ENCODE measurements around the gene ARPC2.

Gene ARPC2

GRCh38 chr2:218226903-218227302 lies 9.9 kb downstream of the ARPC2 start:
- Histone ChIP-seq H3K9me3 (ENCODE audit: control insufficient read depth, insufficient read depth, low read length) (no peaks in the 10 kb centered on the region), H3K4me1 (ENCODE audit: insufficient read depth, low read length) (no peaks in the 10 kb centered on the region), H3K9ac (ENCODE audit: low read depth, low read length) (no peak overlapping the region), H3K36me3 (ENCODE audit: insufficient read depth, low read length) (peaks cover 35% of the 10 kb centered on the region)

- Histone ChIP-seq H3K36me3 (ENCODE audit: insufficient read depth, low read length) (peaks cover 39% of the 10 kb centered on the region), H3K4me1 (ENCODE audit: insufficient read depth, low read length) (no peaks in the 10 kb centered on the region), H3K9ac (ENCODE audit: low read depth, low read length) (no peak overlapping the region), H3K9me3 (ENCODE audit: control insufficient read depth, insufficient read depth, low read length) (no peaks in the 10 kb centered on the region)
These were observed 11.5 kb downstream of the ARPC2 start for GRCh38 chr2:218228366-218229090.

DNA sequence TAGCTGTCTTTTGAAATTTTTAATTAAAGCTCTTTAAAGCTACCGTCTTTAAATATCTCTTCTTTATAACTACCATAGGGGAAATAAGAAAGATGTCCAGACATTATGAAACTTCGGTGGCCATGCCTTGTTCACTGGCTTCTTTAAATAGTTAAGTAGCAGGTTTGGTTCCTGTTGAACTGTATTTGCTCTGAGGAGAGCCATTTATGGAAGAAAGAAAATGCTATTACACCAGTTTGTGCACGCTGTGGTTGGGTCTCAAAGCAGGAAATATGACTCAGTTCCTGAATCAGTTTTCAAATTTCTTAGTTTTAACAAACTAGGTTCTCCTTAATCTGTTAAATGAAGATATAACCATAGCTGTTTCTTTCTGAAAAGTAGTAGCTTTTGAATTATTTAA lies 12.2 kb downstream of the ARPC2 start:
- H3K4me1 ChIP-seq (ENCODE audit: insufficient read depth, low read length) = no peaks in the 10 kb centered on the region
- peaks cover 36% of the 10 kb centered on the region for H3K36me3 ChIP-seq (ENCODE audit: insufficient read depth, low read length)
- no peak overlapping the region for H3K9ac ChIP-seq (ENCODE audit: low read depth, low read length)

DNA sequence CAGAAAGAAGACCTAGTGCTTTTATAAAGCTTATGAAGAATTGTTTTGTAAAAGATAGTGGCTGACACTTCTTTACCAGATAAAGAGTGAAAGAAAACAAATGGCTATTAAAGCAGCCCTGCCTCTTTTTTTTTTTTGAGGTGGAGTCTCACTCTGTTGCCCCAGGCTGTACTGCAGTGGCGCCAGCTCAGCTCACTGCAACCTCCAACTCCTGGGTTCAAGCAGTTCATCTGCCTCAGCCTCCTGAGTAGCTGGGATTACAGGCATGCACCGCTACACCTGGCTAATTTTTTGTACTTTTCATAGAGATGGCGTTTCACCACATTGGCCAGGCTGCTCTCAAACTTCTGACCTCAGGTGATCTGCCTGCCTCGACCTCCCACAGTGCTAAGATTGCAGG lies 12.9 kb downstream of the ARPC2 start:
- Histone ChIP-seq H3K9ac (ENCODE audit: low read depth, low read length) (no peak overlapping the region), H3K4me1 (ENCODE audit: insufficient read depth, low read length) (no peaks in the 10 kb centered on the region), H3K9me3 (ENCODE audit: control insufficient read depth, insufficient read depth, low read length) (no peaks in the 10 kb centered on the region), H3K36me3 (ENCODE audit: insufficient read depth, low read length) (peaks cover 40% of the 10 kb centered on the region)

More for the DNA sequence above, 12.2 kb downstream of the ARPC2 start:
- H3K9me3 ChIP-seq (ENCODE audit: control insufficient read depth, insufficient read depth, low read length) = no peaks in the 10 kb centered on the region

- H3K36me3 ChIP-seq (ENCODE audit: insufficient read depth, low read length) = peaks cover 50% of the 10 kb centered on the region
- no peak overlapping the region for H3K9ac ChIP-seq (ENCODE audit: low read depth, low read length)
- no peaks in the 10 kb centered on the region for H3K9me3 ChIP-seq (ENCODE audit: control insufficient read depth, insufficient read depth, low read length)
- H3K4me1 ChIP-seq (ENCODE audit: insufficient read depth, low read length) = no peaks in the 10 kb centered on the region
These were observed 13.9 kb downstream of the ARPC2 start for GRCh38 chr2:218230882-218231281.

DNA sequence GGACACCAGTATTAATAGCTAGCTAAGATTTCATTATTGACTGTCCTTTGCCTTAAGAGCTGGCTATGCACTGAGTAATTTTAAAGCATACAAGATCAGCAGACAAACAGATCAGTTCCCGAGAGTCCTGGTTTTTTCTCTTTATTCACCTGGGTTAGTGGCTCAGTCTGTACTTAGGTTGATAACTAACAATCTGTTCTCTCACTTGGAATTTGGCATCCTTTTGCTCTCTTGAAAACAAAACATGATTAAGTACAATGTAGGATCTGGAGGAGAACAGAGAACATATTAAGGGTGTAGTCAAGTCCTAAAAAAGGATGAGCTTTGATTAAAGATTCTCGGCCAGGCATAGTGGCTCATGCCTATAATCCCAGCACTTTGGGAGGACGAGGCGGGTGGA lies 16.6 kb downstream of the ARPC2 start:
- Histone ChIP-seq H3K9me3 (ENCODE audit: control insufficient read depth, insufficient read depth, low read length) (no peaks in the 10 kb centered on the region), H3K36me3 (ENCODE audit: insufficient read depth, low read length) (peaks cover 48% of the 10 kb centered on the region), H3K4me1 (ENCODE audit: insufficient read depth, low read length) (no peaks in the 10 kb centered on the region), H3K9ac (ENCODE audit: low read depth, low read length) (no peak overlapping the region)

GRCh38 chr2:218234521-218234920 lies 17.5 kb downstream of the ARPC2 start:
- H3K36me3 ChIP-seq (ENCODE audit: insufficient read depth, low read length) = peaks cover 53% of the 10 kb centered on the region
- no peaks in the 10 kb centered on the region for H3K9me3 ChIP-seq (ENCODE audit: control insufficient read depth, insufficient read depth, low read length)

DNA sequence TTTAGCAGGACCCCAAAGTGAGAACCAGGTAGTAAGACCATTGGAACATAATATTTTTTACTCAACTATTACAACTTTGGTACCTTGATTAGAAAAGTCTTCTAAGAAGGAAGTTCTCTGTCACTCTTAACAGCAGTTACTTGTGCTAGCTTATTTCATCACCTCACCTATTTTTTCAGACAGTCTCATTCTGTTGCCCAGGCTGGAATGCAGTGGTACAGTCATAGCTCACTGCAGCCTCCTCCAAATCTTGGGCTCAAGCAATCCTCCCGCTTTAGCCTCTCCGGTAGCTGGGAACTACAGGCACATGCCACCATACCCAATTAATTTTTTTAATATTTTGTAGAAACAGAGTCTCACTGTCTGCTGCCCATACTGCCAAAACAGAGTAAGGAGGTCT lies 18.0 kb downstream of the ARPC2 start:
- H3K9ac ChIP-seq (ENCODE audit: low read depth, low read length) = no peak overlapping the region
- H3K4me1 ChIP-seq (ENCODE audit: insufficient read depth, low read length) = no peaks in the 10 kb centered on the region
- peaks cover 49% of the 10 kb centered on the region for H3K36me3 ChIP-seq (ENCODE audit: insufficient read depth, low read length)
- no peaks in the 10 kb centered on the region for H3K9me3 ChIP-seq (ENCODE audit: control insufficient read depth, insufficient read depth, low read length)

More at GRCh38 chr2:218234521-218234920, 17.5 kb downstream of the ARPC2 start:
- no peaks in the 10 kb centered on the region for H3K4me1 ChIP-seq (ENCODE audit: insufficient read depth, low read length)
- H3K9ac ChIP-seq (ENCODE audit: low read depth, low read length) = no peak overlapping the region

GRCh38 chr2:218236829-218237228 lies 19.8 kb downstream of the ARPC2 start:
- H3K36me3 ChIP-seq (ENCODE audit: insufficient read depth, low read length) = peaks cover 50% of the 10 kb centered on the region
- H3K9ac ChIP-seq (ENCODE audit: low read depth, low read length) = no peak overlapping the region
- H3K4me1 ChIP-seq (ENCODE audit: insufficient read depth, low read length) = no peaks in the 10 kb centered on the region
- H3K9me3 ChIP-seq (ENCODE audit: control insufficient read depth, insufficient read depth, low read length) = no peaks in the 10 kb centered on the region

DNA sequence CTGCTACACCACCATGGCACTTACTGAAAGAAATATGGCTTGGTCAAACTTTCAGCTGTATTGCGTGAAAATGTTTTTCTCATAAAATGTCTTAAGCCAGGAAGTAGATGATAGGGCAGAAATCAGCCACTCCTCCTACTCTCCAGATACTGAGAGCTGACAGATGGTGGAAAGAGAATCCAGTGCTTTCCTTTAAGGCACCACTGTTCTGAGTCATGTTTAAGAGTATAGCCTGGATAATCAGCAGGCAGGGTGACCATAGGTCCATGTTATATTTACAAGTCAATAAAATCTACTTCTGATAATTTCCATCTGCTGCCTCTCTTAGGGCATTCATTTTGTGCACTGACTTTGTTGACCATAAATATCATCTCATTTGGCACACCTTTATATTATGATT lies 21.9 kb downstream of the ARPC2 start:
- Histone ChIP-seq H3K9me3 (ENCODE audit: control insufficient read depth, insufficient read depth, low read length) (no peaks in the 10 kb centered on the region), H3K4me1 (ENCODE audit: insufficient read depth, low read length) (no peaks in the 10 kb centered on the region), H3K36me3 (ENCODE audit: insufficient read depth, low read length) (peaks cover 44% of the 10 kb centered on the region), H3K9ac (ENCODE audit: low read depth, low read length) (no peak overlapping the region)

DNA sequence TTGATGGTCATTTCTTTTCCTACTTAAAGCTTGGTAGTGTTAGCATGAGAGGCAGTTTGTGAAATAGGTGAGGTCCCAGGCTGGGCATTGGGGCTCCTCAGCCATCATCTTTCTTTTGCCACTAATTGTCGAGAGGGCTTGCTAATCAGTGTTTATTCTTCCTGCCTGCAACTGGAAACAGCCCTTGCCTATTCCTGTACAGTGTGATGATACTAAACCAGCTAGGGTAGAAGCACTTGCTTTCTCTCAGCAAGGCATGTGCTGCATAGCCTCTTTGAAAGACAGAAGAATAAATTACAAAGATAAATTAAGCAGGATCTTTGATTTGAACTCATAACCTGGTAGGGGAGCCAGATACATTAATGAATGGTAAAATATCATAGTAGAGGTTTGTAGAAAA lies 27.2 kb downstream of the ARPC2 start:
- Histone ChIP-seq H3K36me3 (ENCODE audit: insufficient read depth, low read length) (peaks cover 31% of the 10 kb centered on the region), H3K9me3 (ENCODE audit: control insufficient read depth, insufficient read depth, low read length) (no peaks in the 10 kb centered on the region), H3K4me1 (ENCODE audit: insufficient read depth, low read length) (no peaks in the 10 kb centered on the region), H3K9ac (ENCODE audit: low read depth, low read length) (no peak overlapping the region)

GRCh38 chr2:218244665-218245064 lies 27.7 kb downstream of the ARPC2 start:
- no peak overlapping the region for H3K9ac ChIP-seq (ENCODE audit: low read depth, low read length)
- H3K36me3 ChIP-seq (ENCODE audit: insufficient read depth, low read length) = peaks cover 34% of the 10 kb centered on the region
- H3K4me1 ChIP-seq (ENCODE audit: insufficient read depth, low read length) = no peaks in the 10 kb centered on the region
- H3K9me3 ChIP-seq (ENCODE audit: control insufficient read depth, insufficient read depth, low read length) = no peaks in the 10 kb centered on the region

DNA sequence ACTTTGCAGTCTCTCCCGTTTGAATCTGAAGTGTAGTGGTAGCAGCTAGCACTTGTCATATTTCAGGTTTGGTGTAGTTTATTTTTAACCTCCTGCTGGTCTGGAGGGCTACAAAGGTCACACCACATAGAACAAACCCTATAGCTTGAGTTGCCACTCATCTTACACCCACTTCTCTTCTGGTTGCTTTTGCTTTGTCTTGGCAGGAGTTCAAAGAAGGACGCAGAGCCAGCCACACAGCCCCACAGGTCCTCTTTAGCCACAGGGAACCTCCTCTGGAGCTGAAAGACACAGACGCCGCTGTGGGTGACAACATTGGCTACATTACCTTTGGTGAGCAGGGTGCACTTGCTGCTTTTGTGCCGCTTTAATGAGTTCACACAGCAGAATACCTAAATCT lies 28.2 kb downstream of the ARPC2 start:
- Histone ChIP-seq H3K4me1 (ENCODE audit: insufficient read depth, low read length) (no peaks in the 10 kb centered on the region), H3K36me3 (ENCODE audit: insufficient read depth, low read length) (peaks cover 38% of the 10 kb centered on the region), H3K9me3 (ENCODE audit: control insufficient read depth, insufficient read depth, low read length) (no peaks in the 10 kb centered on the region), H3K9ac (ENCODE audit: low read depth, low read length) (no peak overlapping the region)

- H3K9me3 ChIP-seq (ENCODE audit: control insufficient read depth, insufficient read depth, low read length) = no peaks in the 10 kb centered on the region
- H3K9ac ChIP-seq (ENCODE audit: low read depth, low read length) = no peak overlapping the region
- H3K36me3 ChIP-seq (ENCODE audit: insufficient read depth, low read length) = peaks cover 48% of the 10 kb centered on the region
- no peaks in the 10 kb centered on the region for H3K4me1 ChIP-seq (ENCODE audit: insufficient read depth, low read length)
These were observed 32.7 kb downstream of the ARPC2 start for GRCh38 chr2:218249691-218250090.

DNA sequence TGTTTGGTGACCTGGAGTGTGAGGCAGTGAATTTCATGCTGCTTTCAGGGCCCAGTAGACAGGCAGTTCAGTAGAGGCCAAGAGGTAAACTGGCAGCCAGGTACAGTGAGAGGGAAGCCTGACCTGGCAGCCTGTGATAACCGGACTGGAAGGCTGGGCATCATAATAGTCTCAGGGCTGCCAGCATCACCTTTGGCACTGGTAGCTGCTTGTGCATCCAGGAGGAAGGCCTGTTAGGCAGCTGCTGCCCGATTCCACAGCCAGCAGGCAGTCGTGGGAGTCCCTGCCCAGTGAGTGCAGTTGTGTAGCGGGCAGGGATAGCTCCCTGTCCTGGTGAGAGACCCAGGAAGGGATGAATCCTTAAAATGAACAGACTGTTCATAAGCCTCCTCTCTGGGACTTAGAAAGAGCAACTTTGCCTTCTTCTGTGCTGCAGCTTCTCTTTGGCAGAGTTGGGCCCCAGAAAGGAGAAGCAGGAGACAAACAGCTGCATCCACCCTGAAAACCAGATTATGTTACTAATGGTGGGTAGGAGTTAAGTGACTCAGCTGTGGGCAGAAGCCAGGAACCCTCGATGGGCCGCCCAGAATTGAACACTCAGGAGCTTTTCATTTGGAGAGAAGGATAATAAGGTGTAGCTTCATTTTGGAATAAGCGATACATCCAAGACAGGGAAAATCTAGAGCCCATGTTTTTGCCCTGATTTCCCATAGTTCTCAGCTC lies 35.7 kb downstream of the ARPC2 start:
- Histone ChIP-seq H3K9ac (ENCODE audit: low read depth, low read length) (no peak overlapping the region), H3K36me3 (ENCODE audit: insufficient read depth, low read length) (peaks cover 37% of the 10 kb centered on the region), H3K9me3 (ENCODE audit: control insufficient read depth, insufficient read depth, low read length) (no peaks in the 10 kb centered on the region), H3K4me1 (ENCODE audit: insufficient read depth, low read length) (no peaks in the 10 kb centered on the region)

Measured in ES-I3 (cell line).